ENCODE measurements around the gene NNT. TPM values are rescaled to one million over a fixed set of nuclear protein-coding genes. Genes with fewer than 3 reads are reported as not detected.

Gene NNT
- total and polyA plus RNA-seq, 3 experiments from 2014 or later, result 43.5 to 87.3 (median 79.7) TPM

DNA sequence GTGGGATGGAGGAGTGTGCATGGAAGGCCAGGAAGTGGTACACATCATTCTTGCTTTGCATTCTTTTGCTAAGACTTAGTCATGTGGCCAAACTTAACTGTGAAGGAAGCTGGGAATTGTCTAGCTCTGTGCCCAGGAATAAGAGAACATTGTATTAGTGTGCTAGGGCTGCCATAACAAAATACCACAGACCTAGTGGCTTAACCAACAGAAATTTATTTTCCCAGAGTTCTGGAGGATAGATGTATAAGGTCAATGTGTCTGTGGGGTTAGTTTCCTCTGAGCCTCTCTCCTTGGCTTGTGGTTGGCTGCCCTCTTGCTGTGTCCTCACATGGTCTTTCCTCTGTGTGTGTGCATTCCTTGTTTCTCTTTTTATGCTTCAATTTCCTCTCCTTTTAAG lies 32.4 kb downstream of the NNT start:
- H3K9me3 Mint-ChIP-seq, result no peaks in the 10 kb centered on the region
- no peaks in the 10 kb centered on the region for H3K4me1 ChIP-seq (ENCODE audit: insufficient read depth, low read length)
- H3K27ac ChIP-seq (ENCODE audit: low read depth, low read length), result no peak overlapping the region
- no peak overlapping the region for H3K4me3 ChIP-seq (ENCODE audit: low read length)
- no peak for DNase-seq
- H3K36me3 Mint-ChIP-seq, result peaks cover 4 to 77% (median 27%) of the 10 kb centered on the region in 3 donors
- no peaks in the 10 kb centered on the region for H3K27me3 Mint-ChIP-seq
- ChIA-PET POLR2A (interaction anchor here (0.6 kb wide), 1 partner anchor 10 kb away, joined by 3 read pairs; no protein-coding TSS in a partner anchor), CTCF (no interaction called here)
- peak overlapping the region in 2 of 8 donors; percentile 9 to 75 for H3K27ac Mint-ChIP-seq
- peaks cover 12% of the 10 kb centered on the region for H3K36me3 ChIP-seq (ENCODE audit: insufficient read depth, low read length)
- H3K4me1 Mint-ChIP-seq, result peaks cover 33 to 67% (median 59%) of the 10 kb centered on the region in 3 donors
- no peaks in the 10 kb centered on the region for H3K9me3 ChIP-seq (ENCODE audit: low read length)
- no peak overlapping the region for H3K4me3 Mint-ChIP-seq
- H3K27me3 ChIP-seq (ENCODE audit: insufficient read depth, low read length, poor library complexity, severe bottlenecking), result no peaks in the 10 kb centered on the region

DNA sequence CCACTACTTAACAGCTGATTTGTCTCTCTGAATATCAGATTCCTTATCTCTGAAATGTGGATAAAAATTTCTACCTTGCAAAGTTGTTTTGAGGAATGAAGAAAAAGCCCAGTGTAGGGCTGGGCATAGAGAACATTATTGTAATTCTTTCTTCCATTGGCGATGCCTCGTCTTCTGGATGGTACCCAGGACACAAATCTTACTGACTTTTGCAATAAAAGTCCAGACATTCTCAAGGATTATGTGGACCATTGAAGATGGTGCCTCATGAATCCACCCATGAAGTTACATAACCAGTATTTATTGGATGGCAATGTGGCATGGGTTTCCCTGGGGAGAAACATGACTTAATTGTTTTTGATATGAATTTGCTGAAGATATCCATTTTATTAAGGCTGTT lies 33.1 kb downstream of the NNT start:
- no peaks in the 10 kb centered on the region for H3K4me1 ChIP-seq (ENCODE audit: insufficient read depth, low read length)
- H3K27ac Mint-ChIP-seq, result peak overlapping the region in 1 of 8 donors; percentile 50
- no peaks in the 10 kb centered on the region for H3K27me3 ChIP-seq (ENCODE audit: insufficient read depth, low read length, poor library complexity, severe bottlenecking)
- peaks cover 8% of the 10 kb centered on the region for H3K36me3 ChIP-seq (ENCODE audit: insufficient read depth, low read length)
- H3K4me1 Mint-ChIP-seq, result peaks cover 28 to 65% (median 54%) of the 10 kb centered on the region in 3 donors
- H3K36me3 Mint-ChIP-seq, result peaks cover 4 to 74% (median 23%) of the 10 kb centered on the region in 3 donors
- H3K9me3 Mint-ChIP-seq, result no peaks in the 10 kb centered on the region
- H3K4me3 ChIP-seq (ENCODE audit: low read length), result no peak overlapping the region
- no peaks in the 10 kb centered on the region for H3K27me3 Mint-ChIP-seq
- DNase-seq, result no peak
- POLR2A ChIA-PET, result no interaction called here
- H3K9me3 ChIP-seq (ENCODE audit: low read length), result no peaks in the 10 kb centered on the region
- H3K4me3 Mint-ChIP-seq, result no peak overlapping the region
- CTCF ChIA-PET, result no interaction called here
- H3K27ac ChIP-seq (ENCODE audit: low read depth, low read length), result no peak overlapping the region

DNA sequence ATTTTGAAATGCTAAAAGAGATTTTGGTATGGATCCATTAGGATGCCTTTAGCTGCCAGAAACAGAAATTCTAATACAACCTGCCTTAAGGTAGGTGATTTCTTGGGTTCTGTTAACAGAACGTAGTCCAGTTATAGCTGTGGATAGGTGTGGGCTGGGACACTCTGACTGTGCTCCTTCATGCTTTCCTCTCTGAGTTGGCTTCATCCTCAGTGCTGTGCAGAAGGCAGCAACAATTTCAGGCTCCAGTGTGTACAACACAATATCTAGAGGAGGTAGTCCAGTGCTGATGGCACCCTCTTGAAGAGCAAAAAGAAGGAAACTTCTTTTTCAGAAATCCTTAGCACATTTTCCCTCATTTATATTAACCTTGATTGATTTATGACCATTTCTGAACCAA lies 34.4 kb downstream of the NNT start:
- Mint-ChIP-seq H3K4me3 (no peak overlapping the region), H3K27me3 (no peaks in the 10 kb centered on the region), H3K27ac (peak overlapping the region in 2 of 8 donors; percentile 33 to 56), H3K36me3 (peaks cover 4 to 75% (median 26%) of the 10 kb centered on the region in 3 donors), H3K9me3 (no peaks in the 10 kb centered on the region), H3K4me1 (peaks cover 30 to 70% (median 57%) of the 10 kb centered on the region in 3 donors)
- Histone ChIP-seq H3K27ac (ENCODE audit: low read depth, low read length) (no peak overlapping the region), H3K27me3 (ENCODE audit: insufficient read depth, low read length, poor library complexity, severe bottlenecking) (no peaks in the 10 kb centered on the region), H3K4me1 (ENCODE audit: insufficient read depth, low read length) (no peaks in the 10 kb centered on the region), H3K4me3 (ENCODE audit: low read length) (no peak overlapping the region), H3K9me3 (ENCODE audit: low read length) (no peaks in the 10 kb centered on the region), H3K36me3 (ENCODE audit: insufficient read depth, low read length) (peaks cover 7% of the 10 kb centered on the region)
- POLR2A ChIA-PET, result no interaction called here
- DNase-seq, result no peak
- CTCF ChIA-PET, result interaction anchor here (0.6 to 1.1 kb wide), 2 partner anchors 15 to 408 kb away, joined by 3 read pairs; no protein-coding TSS in a partner anchor

- H3K4me3 Mint-ChIP-seq, result no peak overlapping the region
- DNase-seq, result no peak
- POLR2A ChIA-PET, result no interaction called here
- CTCF ChIA-PET, result interaction anchor here (1.1 kb wide), 1 partner anchor 14 kb away, joined by 3 read pairs; no protein-coding TSS in a partner anchor
- peaks cover 4 to 75% (median 28%) of the 10 kb centered on the region in 3 donors for H3K36me3 Mint-ChIP-seq
- Histone ChIP-seq H3K9me3 (ENCODE audit: low read length) (no peaks in the 10 kb centered on the region), H3K4me3 (ENCODE audit: low read length) (no peak overlapping the region), H3K27me3 (ENCODE audit: insufficient read depth, low read length, poor library complexity, severe bottlenecking) (no peaks in the 10 kb centered on the region), H3K27ac (ENCODE audit: low read depth, low read length) (no peak overlapping the region), H3K36me3 (ENCODE audit: insufficient read depth, low read length) (peaks cover 5% of the 10 kb centered on the region), H3K4me1 (ENCODE audit: insufficient read depth, low read length) (no peaks in the 10 kb centered on the region)
- no peaks in the 10 kb centered on the region for H3K9me3 Mint-ChIP-seq
- peaks cover 31 to 73% (median 60%) of the 10 kb centered on the region in 3 donors for H3K4me1 Mint-ChIP-seq
- H3K27me3 Mint-ChIP-seq, result no peaks in the 10 kb centered on the region
- peak overlapping the region in 3 of 8 donors; percentile 48 to 93 (median 56) for H3K27ac Mint-ChIP-seq
These were observed 35.1 kb downstream of the NNT start for GRCh38 chr5:43638107-43638506.

DNA sequence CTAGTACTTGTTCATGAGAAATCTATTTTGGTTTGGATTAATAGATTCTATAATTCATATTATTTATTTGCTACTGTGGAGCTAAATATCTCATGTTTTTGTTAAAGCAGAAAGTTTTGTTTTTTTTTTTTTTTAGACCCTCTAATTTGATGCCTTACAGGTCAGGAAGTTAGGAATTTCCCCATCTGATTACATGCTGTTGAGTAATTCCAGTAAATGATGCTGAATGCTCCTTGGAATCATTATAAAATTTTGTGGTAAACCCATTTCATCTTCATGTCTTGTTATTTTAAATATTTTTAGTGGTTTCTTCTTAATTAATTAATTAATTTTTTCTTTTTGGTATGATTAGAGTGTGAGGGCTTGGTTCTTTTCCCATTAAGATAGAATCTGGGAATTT lies 35.6 kb downstream of the NNT start:
- H3K4me1 ChIP-seq (ENCODE audit: insufficient read depth, low read length), result no peaks in the 10 kb centered on the region
- no peaks in the 10 kb centered on the region for H3K27me3 Mint-ChIP-seq
- no peaks in the 10 kb centered on the region for H3K27me3 ChIP-seq (ENCODE audit: insufficient read depth, low read length, poor library complexity, severe bottlenecking)
- peaks cover 28 to 74% (median 58%) of the 10 kb centered on the region in 3 donors for H3K4me1 Mint-ChIP-seq
- H3K27ac Mint-ChIP-seq, result no peak overlapping the region
- no peak for DNase-seq
- ChIA-PET POLR2A (no interaction called here), CTCF (interaction anchor here (1.1 kb wide), 1 partner anchor 14 kb away, joined by 3 read pairs; no protein-coding TSS in a partner anchor)
- H3K27ac ChIP-seq (ENCODE audit: low read depth, low read length), result no peak overlapping the region
- peaks cover 4 to 73% (median 26%) of the 10 kb centered on the region in 3 donors for H3K36me3 Mint-ChIP-seq
- no peaks in the 10 kb centered on the region for H3K9me3 Mint-ChIP-seq
- no peaks in the 10 kb centered on the region for H3K9me3 ChIP-seq (ENCODE audit: low read length)
- no peak overlapping the region for H3K4me3 ChIP-seq (ENCODE audit: low read length)
- no peak overlapping the region for H3K4me3 Mint-ChIP-seq
- peaks cover under 1% of the 10 kb centered on the region for H3K36me3 ChIP-seq (ENCODE audit: insufficient read depth, low read length)

DNA sequence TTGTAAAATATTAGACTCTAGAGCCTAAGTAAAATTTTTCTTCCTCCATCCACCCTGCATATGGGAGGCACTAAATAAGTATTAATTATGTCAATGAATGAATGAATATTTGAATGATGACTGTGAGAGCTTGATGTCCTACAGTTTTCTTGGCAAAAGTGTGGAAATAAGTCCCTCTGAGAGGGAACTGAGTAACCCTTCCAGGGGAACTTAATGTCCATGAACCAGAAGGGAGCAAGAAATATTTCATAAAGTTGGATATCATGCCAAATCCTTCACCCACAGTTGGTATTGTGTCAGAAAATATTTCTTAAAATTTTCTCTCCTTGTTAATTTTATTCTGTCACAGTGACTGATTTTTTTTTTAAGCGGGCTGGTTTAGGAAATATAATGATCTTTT lies 36.6 kb downstream of the NNT start:
- no peak overlapping the region for H3K4me3 Mint-ChIP-seq
- peak overlapping the region in 2 of 8 donors; percentile 69 for H3K27ac Mint-ChIP-seq
- POLR2A ChIA-PET, result no interaction called here
- Histone ChIP-seq H3K27ac (ENCODE audit: low read depth, low read length) (no peak overlapping the region), H3K4me3 (ENCODE audit: low read length) (no peak overlapping the region), H3K9me3 (ENCODE audit: low read length) (no peaks in the 10 kb centered on the region), H3K36me3 (ENCODE audit: insufficient read depth, low read length) (no peaks in the 10 kb centered on the region), H3K27me3 (ENCODE audit: insufficient read depth, low read length, poor library complexity, severe bottlenecking) (no peaks in the 10 kb centered on the region), H3K4me1 (ENCODE audit: insufficient read depth, low read length) (no peaks in the 10 kb centered on the region)
- no peaks in the 10 kb centered on the region for H3K9me3 Mint-ChIP-seq
- peaks cover 28 to 70% (median 50%) of the 10 kb centered on the region in 3 donors for H3K4me1 Mint-ChIP-seq
- CTCF ChIA-PET, result no interaction called here
- H3K27me3 Mint-ChIP-seq, result no peaks in the 10 kb centered on the region
- no peak for DNase-seq
- peaks cover 4 to 75% (median 23%) of the 10 kb centered on the region in 3 donors for H3K36me3 Mint-ChIP-seq

GRCh38 chr5:43642428-43642827 lies 39.4 kb downstream of the NNT start:
- POLR2A ChIA-PET, result no interaction called here
- peaks cover 4 to 71% (median 22%) of the 10 kb centered on the region in 3 donors for H3K36me3 Mint-ChIP-seq

GRCh38 chr5:43643327-43643726 lies 40.3 kb downstream of the NNT start:
- ChIA-PET CTCF (interaction anchor here (1.2 kb wide), 1 partner anchor 12 kb away, joined by 3 read pairs; no protein-coding TSS in a partner anchor), POLR2A (no interaction called here)
- H3K27ac ChIP-seq (ENCODE audit: low read depth, low read length), result no peak overlapping the region
- Mint-ChIP-seq H3K27ac (peak overlapping the region in 5 of 8 donors; percentile 3 to 68 (median 41)), H3K4me1 (peaks cover 13 to 38% (median 27%) of the 10 kb centered on the region in 3 donors), H3K27me3 (no peaks in the 10 kb centered on the region), H3K9me3 (no peaks in the 10 kb centered on the region), H3K36me3 (peaks cover 4 to 70% (median 17%) of the 10 kb centered on the region in 3 donors), H3K4me3 (no peak overlapping the region)
- peaks cover 5% of the 10 kb centered on the region for H3K36me3 ChIP-seq (ENCODE audit: insufficient read depth, low read length)
- no peak for DNase-seq
- no peaks in the 10 kb centered on the region for H3K9me3 ChIP-seq (ENCODE audit: low read length)
- H3K27me3 ChIP-seq (ENCODE audit: insufficient read depth, low read length, poor library complexity, severe bottlenecking), result no peaks in the 10 kb centered on the region
- H3K4me3 ChIP-seq (ENCODE audit: low read length), result no peak overlapping the region
- H3K4me1 ChIP-seq (ENCODE audit: insufficient read depth, low read length), result no peaks in the 10 kb centered on the region

More at GRCh38 chr5:43642428-43642827, 39.4 kb downstream of the NNT start:
- Histone ChIP-seq H3K36me3 (ENCODE audit: insufficient read depth, low read length) (no peaks in the 10 kb centered on the region), H3K4me1 (ENCODE audit: insufficient read depth, low read length) (no peaks in the 10 kb centered on the region), H3K9me3 (ENCODE audit: low read length) (no peaks in the 10 kb centered on the region), H3K27me3 (ENCODE audit: insufficient read depth, low read length, poor library complexity, severe bottlenecking) (no peaks in the 10 kb centered on the region), H3K27ac (ENCODE audit: low read depth, low read length) (no peak overlapping the region), H3K4me3 (ENCODE audit: low read length) (no peak overlapping the region)
- Mint-ChIP-seq H3K27me3 (no peaks in the 10 kb centered on the region), H3K27ac (peak overlapping the region in 4 of 8 donors; percentile 14 to 64 (median 48)), H3K9me3 (no peaks in the 10 kb centered on the region), H3K4me3 (no peak overlapping the region), H3K4me1 (peaks cover 18 to 46% (median 34%) of the 10 kb centered on the region in 3 donors)
- CTCF ChIA-PET, result interaction anchor here (1.2 kb wide), 1 partner anchor 11 kb away, joined by 3 read pairs; no protein-coding TSS in a partner anchor
- DNase-seq, result no peak

Measured in CD8-positive, alpha-beta memory T cell (primary cell).